GM19395 (cell line): ENCODE results near the gene GLO1.

ENCODE experiments used
- ATAC-seq: cut with Tn5 transposase; IDR thresholded peaks from one replicate; pipeline ENCODE4 v1.9.1; 2021; ENCODE audit warnings: mild to moderate bottlenecking, moderate library complexity; ENCODE audit not compliant: unreplicated experiment

GLO1 gene

GRCh38 chr6:38702558-38703397 is at the start of gene GLO1:
TSS of gene GLO1 (minus strand) at chr6:38703145. CDS start at chr6:38703054, 91 bp downstream.
- ATAC-seq: peak; percentile 100

- no peak for ATAC-seq
Measured at GRCh38 chr6:38750968-38751615, 48.1 kb upstream of the GLO1 start.

- ATAC-seq: no peak
Measured at GRCh38 chr6:38749473-38749872, 46.5 kb upstream of the GLO1 start.

- ATAC-seq: no peak
Measured at GRCh38 chr6:38739532-38739931, 36.6 kb upstream of the GLO1 start.

- ATAC-seq: no peak
Measured at GRCh38 chr6:38738261-38738660, 35.3 kb upstream of the GLO1 start.

GRCh38 chr6:38736951-38737350 is 34.0 kb upstream of the GLO1 start:
- no peak for ATAC-seq

GRCh38 chr6:38730140-38730862 is 27.4 kb upstream of the GLO1 start:
- no peak for ATAC-seq

GRCh38 chr6:38728203-38728602 is 25.3 kb upstream of the GLO1 start:
- no peak for ATAC-seq

GRCh38 chr6:38725414-38726183 is 22.7 kb upstream of the GLO1 start:
- no peak for ATAC-seq

GRCh38 chr6:38724343-38724742 is 21.4 kb upstream of the GLO1 start:
- ATAC-seq: no peak

- ATAC-seq: no peak
Measured at GRCh38 chr6:38723783-38724182, 20.8 kb upstream of the GLO1 start.

GRCh38 chr6:38722727-38723334 is 19.9 kb upstream of the GLO1 start:
- ATAC-seq: no peak

GRCh38 chr6:38722038-38722437 is 19.1 kb upstream of the GLO1 start:
- ATAC-seq: no peak

GRCh38 chr6:38720295-38720694 is 17.4 kb upstream of the GLO1 start:
- ATAC-seq: no peak

GRCh38 chr6:38719358-38719757 is 16.4 kb upstream of the GLO1 start:
- no peak for ATAC-seq

- ATAC-seq: no peak
Measured at GRCh38 chr6:38716825-38717224, 13.9 kb upstream of the GLO1 start.

GRCh38 chr6:38715016-38715689 is 12.2 kb upstream of the GLO1 start, which contains the start of gene DNAH8:
TSS of gene DNAH8 (plus strand) at chr6:38715311. CDS start at chr6:38722810, 7,499 bp downstream.
- ATAC-seq: no peak

GRCh38 chr6:38714239-38715015 is 11.5 kb upstream of the GLO1 start:
- no peak for ATAC-seq

GRCh38 chr6:38713812-38714211 is 10.9 kb upstream of the GLO1 start:
- no peak for ATAC-seq
